ENCODE results near the gene CELSR1.

GRCh38 chr22:46349238-46349637 is 188.2 kb downstream of the CELSR1 start:
- no peak for TF ChIP-seq CTCF (IDR thresholded peaks at IDR 0.05 in 8 of 11, conservative IDR thresholded peaks at IDR 0.05 in 3 of 11)
- no peak for TF ChIP-seq POLR2A (IDR thresholded peaks at IDR 0.05)
- no peak for TF ChIP-seq POLR2AphosphoS5 (IDR thresholded peaks at IDR 0.05)

Measured in spleen (tissue), 7 donors.